SIG-M5 (cell line): ENCODE results near the gene SLX4IP.
A peak's percentile ranks its signal among the peaks of the same experiment; 100 is the strongest.

Experiments used
- DNase-seq: peaks from one replicate; lab custom pipeline; 2025; lab: John Stamatoyannopoulos, UW

SLX4IP gene

DNA sequence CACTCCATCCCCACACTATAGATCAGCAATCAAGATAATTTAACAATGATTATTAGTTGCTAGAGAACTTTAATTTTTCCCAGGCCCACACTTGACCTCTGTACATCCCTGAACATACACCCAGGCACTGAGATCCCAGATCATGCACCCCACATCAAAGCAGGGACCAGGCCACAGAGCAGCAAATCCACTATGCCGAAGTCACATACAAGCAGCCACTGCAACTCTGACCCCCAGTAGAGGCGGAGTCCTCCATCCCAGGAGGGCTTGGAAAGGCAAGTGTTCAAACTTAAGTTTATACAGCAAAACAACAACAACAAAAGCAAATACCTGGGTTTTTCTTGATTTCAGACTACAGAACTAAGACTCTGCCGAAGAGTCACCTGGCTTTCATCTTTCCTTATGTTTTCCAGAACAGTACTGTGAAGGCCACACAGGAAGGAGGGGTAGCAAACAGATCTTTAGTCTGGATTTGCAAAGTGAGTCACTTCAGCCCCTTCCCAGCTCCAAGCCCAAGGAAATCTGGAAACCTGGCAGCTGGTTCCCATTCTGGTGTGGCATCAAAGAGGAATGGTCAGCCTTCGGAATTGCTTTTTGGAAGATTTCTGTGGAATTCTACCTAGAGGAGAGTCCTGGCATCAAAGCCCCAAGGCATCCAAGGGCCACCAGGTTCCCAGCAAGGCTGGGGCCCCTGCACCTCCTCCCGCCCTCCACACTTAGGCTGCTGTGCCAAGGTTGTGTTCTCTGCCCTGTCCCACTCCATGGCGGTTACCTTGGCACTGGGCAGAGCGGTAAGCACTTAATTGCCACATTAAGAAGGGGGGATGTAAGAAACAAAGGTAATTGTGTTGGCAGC lies 231.3 kb downstream of the SLX4IP start:
- no peak for DNase-seq

DNA sequence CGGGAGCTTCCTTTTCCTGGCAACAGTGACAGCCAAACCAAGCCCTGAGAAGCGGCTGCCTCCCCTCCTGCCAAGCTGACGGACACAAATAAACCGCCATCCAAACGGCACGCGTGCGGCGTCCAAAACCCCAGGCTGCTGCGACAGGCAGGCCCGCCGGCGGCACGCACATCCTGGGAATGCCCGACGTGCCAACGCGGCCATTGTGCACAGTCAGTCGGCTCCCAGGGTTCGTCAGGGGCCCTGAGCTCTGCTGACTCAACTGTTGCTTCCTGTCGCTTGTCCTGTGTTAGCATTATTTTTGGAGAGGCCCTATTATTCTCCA lies 231.9 kb downstream of the SLX4IP start:
- DNase-seq = no peak

DNA sequence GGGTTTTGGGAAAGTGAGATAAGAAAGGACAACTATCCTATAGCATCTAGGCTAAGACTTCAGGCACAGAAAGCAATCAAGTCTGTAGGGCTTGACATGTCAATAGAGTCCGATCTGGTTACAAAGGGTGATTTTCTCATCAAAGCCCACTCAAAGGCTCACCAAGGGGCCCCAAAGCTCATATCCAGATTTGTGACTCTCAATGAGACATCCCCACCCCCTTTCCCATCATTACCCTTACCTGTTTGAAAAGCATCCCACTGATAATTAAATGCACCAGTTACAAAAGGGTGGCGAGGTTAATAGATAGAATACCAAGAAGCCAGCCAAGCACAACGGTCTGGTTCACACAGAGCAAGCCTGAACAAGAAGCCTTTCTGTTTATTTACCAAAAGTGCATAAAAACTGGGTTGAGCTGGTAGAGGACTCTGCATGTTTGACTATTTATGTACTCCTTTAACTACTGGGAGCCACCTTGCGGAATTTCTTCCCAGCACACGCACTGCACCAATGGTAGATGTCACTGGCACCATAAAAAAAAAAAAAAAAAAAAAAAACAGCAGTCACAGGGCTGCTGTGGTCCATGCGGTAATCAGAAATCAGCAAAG lies 232.6 kb downstream of the SLX4IP start:
- DNase-seq = no peak

DNA sequence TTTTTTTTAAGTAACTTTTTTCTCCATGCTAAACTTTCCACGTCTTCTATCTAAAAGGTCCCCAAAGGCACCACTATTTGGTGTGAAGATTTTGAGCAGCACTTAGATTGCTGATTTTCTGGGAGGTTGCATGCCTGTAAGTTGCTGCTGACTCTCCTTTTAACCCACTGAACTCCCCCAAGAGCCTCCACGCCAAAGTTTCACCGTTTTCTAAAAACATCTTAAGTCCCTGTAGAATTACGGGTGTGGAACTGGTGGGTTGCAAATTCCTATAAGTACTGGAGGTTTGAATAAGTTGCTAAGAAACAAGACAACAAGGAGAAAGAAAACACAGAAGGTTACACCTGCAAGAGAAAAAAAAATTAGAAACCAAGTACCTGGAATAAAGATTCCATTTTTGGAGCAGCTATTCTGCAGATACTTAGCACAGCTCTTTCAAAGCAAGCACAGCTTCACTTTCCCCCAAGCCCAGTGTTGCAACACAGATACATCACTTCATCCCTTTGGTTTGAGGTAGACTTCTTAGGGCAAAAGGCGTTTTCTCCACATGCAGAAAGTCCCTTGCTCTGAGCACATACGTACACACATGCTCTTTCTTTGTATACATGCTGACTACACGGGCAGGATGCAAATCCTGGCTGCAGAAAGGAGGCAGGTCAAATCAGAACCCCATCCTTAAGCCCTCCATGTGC lies 233.7 kb downstream of the SLX4IP start:
- no peak for DNase-seq

DNA sequence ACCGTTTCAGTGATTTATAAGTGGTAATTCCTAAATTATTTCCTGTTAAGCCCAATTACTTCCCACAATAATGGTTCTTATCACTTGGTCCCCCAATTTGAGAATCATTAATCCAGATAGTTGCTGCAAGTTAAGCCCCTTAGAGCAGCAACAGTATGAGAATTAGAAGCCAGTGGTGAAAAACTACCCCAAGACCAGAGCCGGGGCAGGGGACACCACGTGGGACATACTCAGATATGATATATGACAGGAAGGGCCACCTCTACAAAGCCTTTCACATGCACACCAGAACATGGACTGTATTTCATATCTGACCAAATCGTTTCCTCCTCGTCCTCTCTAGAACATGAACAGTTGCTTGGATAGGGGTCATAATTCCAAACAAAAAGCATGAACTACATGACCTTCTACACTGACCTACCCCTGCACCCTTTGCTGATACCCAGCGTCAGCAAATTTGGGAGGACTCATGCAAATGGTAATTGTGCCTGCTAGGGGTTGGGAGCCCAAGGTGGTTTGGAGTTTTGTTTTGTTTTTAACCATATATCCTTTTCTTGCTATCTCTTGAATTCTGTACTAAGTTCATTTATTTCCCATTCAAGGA lies 234.8 kb downstream of the SLX4IP start:
- no peak for DNase-seq

DNA sequence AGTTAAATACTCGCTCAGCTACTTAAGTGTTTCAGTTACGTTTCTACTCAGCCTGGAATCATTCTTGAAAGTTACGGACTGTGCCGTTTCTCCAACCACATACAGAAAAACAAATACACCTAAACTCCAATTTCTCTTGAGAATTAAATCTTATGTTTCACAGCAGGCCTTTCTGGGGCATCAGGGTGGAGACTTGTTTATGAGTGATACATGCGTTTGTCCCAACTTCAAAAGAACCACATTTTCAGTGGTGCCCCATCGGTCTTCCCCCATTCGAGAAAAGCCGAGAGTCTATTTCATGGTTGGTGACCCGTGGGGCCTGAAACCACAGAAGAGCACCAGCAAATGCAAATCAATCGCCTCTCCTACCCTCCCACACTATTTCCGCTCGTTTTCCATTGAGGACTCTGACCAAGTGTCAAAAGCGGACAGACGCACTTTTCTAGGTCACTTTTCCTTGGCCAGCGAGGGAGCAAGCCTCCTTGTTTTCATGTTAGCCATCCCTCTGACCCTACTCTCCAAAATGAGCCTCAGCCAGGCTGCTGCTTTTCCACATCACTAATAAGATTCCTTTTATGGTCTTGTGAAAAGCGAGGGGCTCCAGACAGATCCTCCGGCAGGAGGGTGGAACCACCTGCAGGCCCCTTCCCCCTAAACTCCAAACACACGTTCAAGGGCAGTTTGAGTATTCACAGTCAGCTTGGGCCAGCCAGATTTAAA lies 235.6 kb downstream of the SLX4IP start:
- no peak for DNase-seq

DNA sequence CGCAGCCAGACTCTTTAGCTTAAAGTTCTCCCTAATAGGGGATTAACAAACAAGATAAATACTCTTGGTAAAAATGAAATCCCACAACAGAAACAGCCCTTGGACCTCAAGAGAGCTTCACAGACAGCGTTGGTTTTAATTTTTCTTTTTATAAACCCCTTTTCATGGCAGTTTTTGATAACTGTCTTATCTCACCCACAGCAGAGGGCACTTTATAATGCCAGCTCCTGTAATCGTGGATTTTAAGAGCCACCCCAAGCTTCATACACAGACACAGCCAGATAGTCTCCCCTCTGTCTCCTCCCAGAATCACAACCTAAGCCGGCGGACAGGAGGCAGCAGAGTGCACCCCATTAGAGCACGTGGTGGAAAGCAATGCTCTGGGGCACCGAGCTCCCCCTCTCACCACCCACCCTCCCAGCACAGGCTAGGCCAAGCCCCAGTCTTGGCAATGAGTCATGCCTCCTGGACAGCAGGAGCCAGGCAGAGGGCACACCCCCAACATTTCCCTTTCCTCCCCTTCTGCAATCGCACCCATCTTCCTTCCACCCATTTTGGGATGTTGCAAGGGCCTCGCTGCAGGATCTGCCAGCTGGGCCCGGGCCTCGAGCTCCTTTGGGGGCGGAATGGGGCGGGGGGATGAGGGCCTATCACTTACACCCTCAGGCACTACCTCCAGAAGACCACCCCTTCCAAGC lies 236.3 kb downstream of the SLX4IP start:
- DNase-seq = peak; percentile 75

DNA sequence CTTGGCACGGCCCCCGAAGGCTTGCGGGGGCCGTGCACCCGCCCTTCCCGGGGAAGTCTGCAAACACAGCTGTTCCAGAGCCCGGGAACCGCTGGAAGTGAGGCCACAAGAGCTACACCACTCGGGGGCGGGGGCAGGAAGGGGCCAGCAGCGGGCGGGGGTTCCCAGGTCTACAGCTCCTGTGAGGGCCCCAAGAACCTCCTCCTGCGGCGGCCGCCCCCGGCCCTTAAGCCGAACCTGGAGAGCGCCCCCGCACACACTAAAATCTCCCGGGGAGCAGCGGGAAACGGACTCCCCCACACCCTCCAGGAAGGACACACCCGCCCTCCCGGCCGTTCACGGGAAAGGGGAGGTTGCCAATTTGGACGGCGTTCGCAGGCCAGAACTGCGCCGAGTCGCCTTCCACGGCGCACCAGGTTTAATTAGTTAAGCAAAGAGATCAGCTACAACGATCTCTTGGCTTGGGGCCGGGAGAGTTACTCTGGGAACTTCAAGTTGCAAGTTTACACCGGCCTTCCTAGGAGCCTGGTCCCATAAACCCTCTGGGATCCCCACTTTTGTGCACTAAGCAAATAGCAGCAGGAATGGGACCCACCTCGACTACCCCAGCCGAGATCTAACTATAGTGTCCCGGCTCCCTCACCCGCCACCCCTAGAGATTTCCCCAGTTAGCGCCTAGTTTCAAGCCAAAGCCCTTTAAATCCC lies 237.0 kb downstream of the SLX4IP start:
- no peak for DNase-seq

DNA sequence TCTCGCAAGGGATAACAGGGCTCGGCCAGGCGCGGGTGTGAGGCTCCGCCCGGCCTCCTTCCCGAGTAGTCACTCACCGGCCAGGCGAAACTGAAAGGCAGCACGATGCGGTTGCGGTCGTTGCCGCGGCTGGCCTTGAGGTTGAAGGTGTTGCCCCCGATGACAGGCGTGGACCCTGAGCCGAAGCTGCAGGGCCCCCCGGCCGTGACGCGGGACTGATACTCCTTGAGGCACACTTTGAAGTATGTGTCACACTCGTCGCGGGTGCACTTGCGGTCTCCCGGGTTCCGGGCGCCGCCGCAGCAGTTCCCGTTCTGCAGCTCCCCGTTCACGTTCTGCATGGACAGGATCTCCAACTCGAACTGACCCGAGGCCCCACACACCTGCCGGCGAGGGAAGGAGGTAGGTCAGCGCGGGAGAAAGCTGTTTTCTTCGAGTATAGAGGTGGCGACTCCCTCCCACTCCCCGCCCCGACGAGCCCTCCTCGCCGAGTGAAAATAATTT lies 237.6 kb downstream of the SLX4IP start:
- DNase-seq = no peak

DNA sequence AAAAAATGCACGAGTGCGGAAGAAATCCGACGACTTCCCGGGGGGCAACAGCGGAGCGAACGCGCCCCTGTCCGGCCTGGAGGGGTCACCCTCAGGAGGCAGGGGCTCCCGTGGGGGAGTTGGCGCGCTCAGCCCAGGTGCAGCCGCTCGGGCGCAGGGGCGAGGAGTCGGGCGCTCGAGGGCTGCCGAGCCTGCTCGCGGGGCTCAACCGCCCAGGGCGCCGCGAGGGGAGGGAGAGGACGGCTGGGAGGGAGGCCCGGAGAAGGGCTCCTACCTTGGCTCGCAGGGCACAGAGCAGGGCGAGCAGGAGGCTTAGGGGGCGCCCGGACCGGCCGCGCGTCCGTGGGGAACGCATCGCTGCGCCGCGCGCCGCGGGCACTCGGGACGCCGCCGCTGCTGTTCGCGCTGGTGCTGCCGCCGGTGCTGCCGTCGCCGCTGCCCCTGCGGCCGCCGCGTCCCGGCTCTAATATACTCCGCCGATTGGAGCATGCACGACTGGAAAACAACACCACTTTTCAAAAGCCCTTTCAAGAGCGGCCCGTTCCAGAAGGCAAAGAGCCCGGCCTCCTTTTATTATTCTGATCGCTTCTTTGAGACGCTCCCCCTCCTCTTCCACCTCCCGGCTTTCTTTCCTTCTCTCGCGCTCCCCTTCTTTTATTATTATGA lies 238.2 kb downstream of the SLX4IP start:
- DNase-seq = no peak

DNA sequence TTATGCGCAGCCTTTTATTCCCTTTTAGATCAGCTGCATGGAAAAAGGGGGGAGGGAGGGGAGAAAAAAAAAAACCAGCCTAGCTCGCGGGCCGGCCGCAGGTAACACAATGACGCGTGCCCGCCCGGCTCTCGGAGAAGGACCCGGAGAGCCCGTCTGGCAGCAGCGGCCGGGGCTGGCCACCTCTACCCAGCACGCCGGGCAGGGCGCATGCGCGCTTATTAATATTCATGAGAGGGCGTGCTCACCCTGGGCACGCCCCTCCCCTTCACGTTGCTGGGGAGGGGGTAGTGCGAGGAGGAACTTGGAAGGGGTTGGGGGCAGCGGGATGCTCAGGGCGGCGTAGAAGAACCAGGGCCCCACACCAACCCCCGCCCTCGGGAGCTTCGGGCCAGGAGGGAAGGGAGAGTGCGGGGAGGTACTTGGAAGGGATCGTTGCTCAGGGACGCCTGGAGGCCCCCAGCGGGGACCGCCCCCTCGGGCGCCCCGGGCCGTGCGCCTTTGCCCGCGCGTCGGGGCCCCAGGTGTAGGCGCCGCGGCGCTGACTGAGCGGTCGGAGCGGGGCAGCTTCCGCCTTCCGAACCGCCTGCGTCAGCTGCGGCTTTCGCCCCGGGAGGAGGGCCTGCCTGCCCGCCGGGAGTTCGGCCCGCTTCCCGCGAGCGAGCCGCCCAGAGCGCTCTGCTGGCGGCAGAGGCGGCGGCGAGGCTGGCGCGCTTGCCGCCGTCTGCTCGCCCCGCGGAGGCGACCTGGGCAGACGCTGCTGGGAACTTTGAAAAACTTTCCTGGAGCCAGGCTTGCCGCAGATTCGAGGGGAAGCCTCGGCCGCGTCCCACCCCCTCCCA lies 239.0 kb downstream of the SLX4IP start, which contains the start of gene JAG1:
JAG1 (minus strand) TSS at position 158 of the 842 bp plus-strand sequence. CDS start 469 bp downstream, outside the sequence.
- no peak for DNase-seq

DNA sequence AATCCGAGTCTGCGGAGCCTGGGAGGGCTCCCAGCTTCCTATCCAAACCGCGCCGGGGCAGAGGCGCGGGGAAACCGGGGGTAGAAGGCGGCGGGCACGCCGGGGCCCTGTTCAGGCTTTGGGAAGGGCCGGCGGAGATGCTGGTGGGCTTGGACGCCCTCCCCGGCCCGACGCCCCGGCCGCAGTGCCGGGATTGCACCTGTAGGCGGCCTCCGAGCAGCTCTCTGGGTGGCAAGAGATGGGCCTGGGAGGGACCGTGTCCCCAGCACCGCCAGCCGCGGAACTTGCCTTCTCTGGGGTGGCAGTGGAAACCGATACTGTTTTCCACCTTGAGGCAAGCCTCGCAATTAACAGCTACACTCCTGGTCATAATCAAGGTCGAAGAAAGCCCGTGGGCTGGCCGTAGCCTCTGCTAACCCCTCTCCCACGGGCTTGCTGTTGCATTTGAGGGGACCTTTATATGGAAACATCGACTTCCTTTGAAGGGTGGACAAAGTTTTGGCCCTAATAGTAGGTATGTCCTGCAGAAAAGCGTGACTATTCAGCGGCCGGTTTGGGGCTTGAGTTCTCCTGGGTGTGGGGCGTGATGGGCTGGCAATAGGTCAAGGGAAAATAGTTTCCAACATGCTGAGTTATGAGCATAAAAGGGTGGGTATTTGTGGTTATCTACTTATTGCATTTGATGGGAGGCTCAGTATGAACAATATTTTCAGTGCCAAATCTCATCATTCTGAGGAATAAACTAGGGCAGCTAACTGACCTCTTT lies 239.8 kb downstream of the SLX4IP start:
- no peak for DNase-seq

DNA sequence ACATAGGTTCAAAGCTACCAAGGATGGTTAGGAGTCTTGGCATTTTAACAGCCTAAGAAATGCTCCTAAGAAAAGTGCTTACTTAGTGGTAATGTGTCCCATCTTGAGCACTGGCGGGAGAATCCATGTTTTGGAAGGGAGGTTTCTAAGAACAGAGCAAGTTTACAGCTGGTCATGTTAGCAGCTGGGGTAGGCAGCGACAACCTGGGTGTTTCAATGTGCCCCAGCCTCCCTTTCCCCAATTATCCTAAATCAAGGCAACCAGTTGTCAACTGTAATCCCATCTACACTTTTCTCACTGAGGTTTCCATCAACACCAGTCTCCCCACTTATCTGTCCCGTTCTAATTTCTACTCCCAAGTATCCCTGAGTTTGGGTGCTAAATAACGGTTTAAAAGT lies 240.3 kb downstream of the SLX4IP start:
- DNase-seq = no peak

DNA sequence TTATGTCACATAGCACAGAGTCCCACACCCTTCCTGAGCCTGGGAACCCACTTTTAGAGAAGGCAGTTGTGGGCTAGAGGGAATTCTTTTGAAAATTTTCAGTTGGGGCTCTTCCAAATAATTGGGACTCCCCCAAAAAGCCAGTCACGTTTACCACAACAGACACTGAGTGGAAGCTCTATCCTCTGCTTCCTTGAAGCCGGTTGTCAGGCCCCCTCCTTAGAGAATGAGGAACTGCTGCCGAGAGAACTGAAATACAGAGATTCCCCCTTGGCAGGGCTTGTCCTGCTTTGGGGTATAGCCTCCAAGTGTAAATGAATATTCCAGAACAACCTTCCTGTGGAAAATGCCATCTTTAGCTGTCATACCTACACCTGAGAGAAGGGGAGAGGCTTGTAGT lies 241.4 kb downstream of the SLX4IP start:
- DNase-seq = no peak
